Neutrophil (primary cell): ENCODE measurements around the gene MCF2L.

Experiments used
- H3K27ac ChIP-seq: fragments of 200-600 bp; sonication (generic); 2 replicates; pipeline ENCODE4 v1.5.1; 2016; ENCODE audit warnings: mild to moderate bottlenecking, moderate library complexity
- H3K27me3 ChIP-seq: fragments of 200-600 bp; sonication (generic); 2 replicates; pipeline ENCODE4 v1.6.0; 2016; ENCODE audit warnings: mild to moderate bottlenecking
- H3K36me3 ChIP-seq: fragments of 200-600 bp; sonication (generic); 2 replicates; pipeline ENCODE4 v1.5.1; 2017
- H3K4me1 ChIP-seq, 2 experiments: fragments of 200-600 bp in 1 of 2; sonication (generic) in 1 of 2; 1 replicate in 1 of 2; 2 replicates in 1 of 2; pipeline versions ENCODE4 v1.5.1 to v1.6.1; 2013 to 2016; ENCODE audit warnings: low read depth in 1 of 2, low read length in 1 of 2, mild to moderate bottlenecking in 1 of 2, moderate library complexity in 1 of 2; ENCODE audit not compliant: control insufficient read depth in 1 of 2, insufficient read depth in 1 of 2
- H3K4me3 ChIP-seq, 2 experiments: fragments of 200-600 bp in 1 of 2; sonication (generic) in 1 of 2; 1 replicate in 1 of 2; 2 replicates in 1 of 2; pipeline ENCODE4 v1.5.1; 2013 to 2016; ENCODE audit warnings: low read depth in 1 of 2, low read length in 1 of 2, mild to moderate bottlenecking in 1 of 2, moderate library complexity in 1 of 2
- H3K9me3 ChIP-seq: fragments of 200-600 bp; sonication (generic); 2 replicates; pipeline ENCODE4 v1.5.1; 2016
- CTCF ChIP-seq: fragments of 200-600 bp; sonication (generic); IDR thresholded peaks from 2 replicates; pipeline ENCODE4 v1.5.1; 2016; ENCODE audit warnings: antibody characterized with exemption

MCF2L gene

GRCh38 chr13:112970552-112971287 is 1.7 kb downstream of the MCF2L start:
- no peak overlapping the region for H3K27ac ChIP-seq
- no peaks in the 10 kb centered on the region for H3K36me3 ChIP-seq
- H3K27me3 ChIP-seq: peaks cover 64% of the 10 kb centered on the region
- no peak overlapping the region for H3K4me3 ChIP-seq
- no peaks in the 10 kb centered on the region for H3K9me3 ChIP-seq
- no peak for TF ChIP-seq CTCF
- H3K4me1 ChIP-seq: peaks cover 0 to 3% of the 10 kb centered on the region in 2 experiments

- H3K36me3 ChIP-seq: no peaks in the 10 kb centered on the region
- no peak overlapping the region for H3K27ac ChIP-seq
- no peak for TF ChIP-seq CTCF
- H3K4me3 ChIP-seq: no peak overlapping the region
- H3K4me1 ChIP-seq: peaks cover 0 to 3% of the 10 kb centered on the region in 2 experiments
- H3K27me3 ChIP-seq: peaks cover 59% of the 10 kb centered on the region
- no peaks in the 10 kb centered on the region for H3K9me3 ChIP-seq
Measured at GRCh38 chr13:112971288-112971643, 2.3 kb downstream of the MCF2L start.

GRCh38 chr13:112972258-112972657 is 3.2 kb downstream of the MCF2L start:
- Histone ChIP-seq H3K4me3 (no peak overlapping the region), H3K27ac (no peak overlapping the region), H3K27me3 (peaks cover 49% of the 10 kb centered on the region), H3K4me1 (peaks cover 0 to 3% of the 10 kb centered on the region in 2 experiments), H3K36me3 (no peaks in the 10 kb centered on the region), H3K9me3 (no peaks in the 10 kb centered on the region)
- TF ChIP-seq CTCF: no peak

GRCh38 chr13:112972867-112973576 is 4.0 kb downstream of the MCF2L start:
- Histone ChIP-seq H3K4me3 (no peak overlapping the region), H3K4me1 (peaks cover 0 to 3% of the 10 kb centered on the region in 2 experiments), H3K27me3 (peaks cover 45% of the 10 kb centered on the region), H3K9me3 (no peaks in the 10 kb centered on the region), H3K27ac (no peak overlapping the region), H3K36me3 (no peaks in the 10 kb centered on the region)
- no peak for TF ChIP-seq CTCF

GRCh38 chr13:112973577-112973951 is 4.5 kb downstream of the MCF2L start:
- no peaks in the 10 kb centered on the region for H3K36me3 ChIP-seq
- no peak for TF ChIP-seq CTCF
- H3K4me3 ChIP-seq: no peak overlapping the region
- H3K27me3 ChIP-seq: peaks cover 45% of the 10 kb centered on the region
- peaks cover 0 to 1% of the 10 kb centered on the region in 2 experiments for H3K4me1 ChIP-seq
- no peak overlapping the region for H3K27ac ChIP-seq
- H3K9me3 ChIP-seq: no peaks in the 10 kb centered on the region
